Vagina (tissue), 2 donors: ENCODE results near the gene PTPN14. TPM values are rescaled to one million over a fixed set of nuclear protein-coding genes. Genes with fewer than 3 reads are reported as not detected.
"Not testable (repeated sequence)": the region's sequence is repeated elsewhere in the genome, so short reads cannot be mapped to it uniquely, and the experiment has no call there.

ENCODE experiments used
- DNase-seq, 2 donors: peaks; one replicate each; pipeline ENCODE4 v3.0.0-alpha.2; 2017; ENCODE audit errors: extremely low spot score in 2 of 2
- H3K27ac ChIP-seq: fragments of 200-600 bp; sonication (generic); one replicate; pipeline ENCODE4 v1.5.1; 2019
- H3K27me3 ChIP-seq: fragments of 200-600 bp; sonication (generic); one replicate; pipeline ENCODE4 v1.5.1; 2019
- H3K36me3 ChIP-seq, 2 donors: fragments of 200-600 bp; sonication (generic); one replicate each; pipeline ENCODE4 v1.5.1; 2017 to 2019
- H3K4me1 ChIP-seq: fragments of 200-600 bp; sonication (generic); one replicate; pipeline ENCODE4 v1.5.1; 2019
- H3K4me3 ChIP-seq, 2 donors: fragments of 200-600 bp; sonication (generic); 1 replicate in 1 of 2; 2 replicates in 1 of 2; pipeline ENCODE4 v1.5.1; 2016 to 2019
- H3K9me3 ChIP-seq: fragments of 200-600 bp; sonication (generic); one replicate; pipeline ENCODE4 v1.5.1; 2019
- CTCF ChIP-seq, 3 experiments: fragments of 450-650 bp in 2 of 3; fragments of 200-600 bp in 1 of 3; sonication (generic) in 1 of 3; IDR thresholded peaks; one replicate each; pipeline ENCODE4 v1.5.1; 2017 to 2019; ENCODE audit warnings: antibody characterized with exemption in 3 of 3, mild to moderate bottlenecking in 2 of 3, moderate library complexity in 2 of 3
- POLR2A ChIP-seq, 2 donors: fragments of 450-650 bp; IDR thresholded peaks; one replicate each; pipeline ENCODE4 v1.6.1; 2017; ENCODE audit warnings: antibody characterized with exemption in 2 of 2, mild to moderate bottlenecking in 2 of 2, moderate library complexity in 2 of 2
- POLR2AphosphoS5 ChIP-seq, 2 donors: sonication (generic); formaldehyde crosslinking; IDR thresholded peaks; one replicate each; pipeline ENCODE4 v1.9.0; 2017; ENCODE audit warnings: antibody characterized with exemption in 2 of 2, mild to moderate bottlenecking in 2 of 2, low read depth in 1 of 2; ENCODE audit not compliant: insufficient read depth in 1 of 2
- intact Hi-C: fragments of 100-400 bp; cut with DNase I; formaldehyde crosslinking; loops from one replicate; pipeline ENCODE4 v1.15.1; 2023
- total RNA-seq: library from RNA; depleted of rRNA; stranded (reverse); fragments of >200 nt; gene quantifications from one replicate; pipeline ENCODE4 v1.2.3, GENCODE V29; 2016

PTPN14 gene
- total RNA-seq, 1 donor from 2014 or later = 24.3 TPM

GRCh38 chr1:214523124-214523824, 28.1 kb downstream of the PTPN14 start:
- H3K27me3 ChIP-seq = no peaks in the 10 kb centered on the region
- H3K36me3 ChIP-seq = no peaks in the 10 kb centered on the region
- DNase-seq = no peak
- peaks cover 10% of the 10 kb centered on the region for H3K4me1 ChIP-seq
- H3K9me3 ChIP-seq = no peaks in the 10 kb centered on the region
- intact Hi-C loops = no loop called here
- H3K27ac ChIP-seq = no peak overlapping the region
- no peak overlapping the region for H3K4me3 ChIP-seq
- TF ChIP-seq POLR2A (IDR thresholded peaks at IDR 0.05) (no peak), CTCF (IDR thresholded peaks at IDR 0.05) (no peak), POLR2AphosphoS5 (IDR thresholded peaks at IDR 0.05; ENCODE audit: insufficient read depth in 1 of 2, low read depth in 1 of 2) (no peak)

GRCh38 chr1:214521458-214521857, 29.9 kb downstream of the PTPN14 start:
- H3K36me3 ChIP-seq, intact Hi-C loops, H3K4me3 ChIP-seq, H3K4me1 ChIP-seq, H3K27me3 ChIP-seq, H3K9me3 ChIP-seq, DNase-seq, H3K27ac ChIP-seq: not testable (repeated sequence)

GRCh38 chr1:214520544-214521165, 30.7 kb downstream of the PTPN14 start:
- Histone ChIP-seq H3K4me1 (peaks cover 13% of the 10 kb centered on the region), H3K9me3 (no peaks in the 10 kb centered on the region), H3K4me3 (no peak overlapping the region), H3K27ac (no peak overlapping the region), H3K36me3 (no peaks in the 10 kb centered on the region), H3K27me3 (no peaks in the 10 kb centered on the region)
- no peak for DNase-seq
- intact Hi-C loops = no loop called here
- TF ChIP-seq CTCF (IDR thresholded peaks at IDR 0.05) = no peak
- TF ChIP-seq POLR2A (IDR thresholded peaks at IDR 0.05) = no peak
- no peak for TF ChIP-seq POLR2AphosphoS5 (IDR thresholded peaks at IDR 0.05; ENCODE audit: insufficient read depth in 1 of 2, low read depth in 1 of 2)

GRCh38 chr1:214518361-214518760, 33.0 kb downstream of the PTPN14 start:
- DNase-seq = no peak
- H3K9me3 ChIP-seq = no peaks in the 10 kb centered on the region
- no peaks in the 10 kb centered on the region for H3K27me3 ChIP-seq
- H3K27ac ChIP-seq = no peak overlapping the region
- intact Hi-C loops = no loop called here
- H3K4me1 ChIP-seq = peaks cover 21% of the 10 kb centered on the region
- no peak overlapping the region for H3K4me3 ChIP-seq
- no peak for TF ChIP-seq POLR2AphosphoS5 (IDR thresholded peaks at IDR 0.05; ENCODE audit: insufficient read depth in 1 of 2, low read depth in 1 of 2)
- no peak for TF ChIP-seq POLR2A (IDR thresholded peaks at IDR 0.05)
- TF ChIP-seq CTCF (IDR thresholded peaks at IDR 0.05) = no peak
- no peaks in the 10 kb centered on the region for H3K36me3 ChIP-seq

- Histone ChIP-seq H3K4me3 (no peak overlapping the region), H3K36me3 (no peaks in the 10 kb centered on the region), H3K9me3 (no peaks in the 10 kb centered on the region), H3K4me1 (peaks cover 28% of the 10 kb centered on the region), H3K27me3 (no peaks in the 10 kb centered on the region), H3K27ac (no peak overlapping the region)
- no peak for TF ChIP-seq POLR2AphosphoS5 (IDR thresholded peaks at IDR 0.05; ENCODE audit: insufficient read depth in 1 of 2, low read depth in 1 of 2)
- TF ChIP-seq CTCF (IDR thresholded peaks at IDR 0.05) = no peak
- no peak for TF ChIP-seq POLR2A (IDR thresholded peaks at IDR 0.05)
- DNase-seq = no peak
- intact Hi-C loops = no loop called here
Measured at GRCh38 chr1:214516434-214517326, 34.7 kb downstream of the PTPN14 start.
